ENCODE measurements around the gene FAM200B.

DNA sequence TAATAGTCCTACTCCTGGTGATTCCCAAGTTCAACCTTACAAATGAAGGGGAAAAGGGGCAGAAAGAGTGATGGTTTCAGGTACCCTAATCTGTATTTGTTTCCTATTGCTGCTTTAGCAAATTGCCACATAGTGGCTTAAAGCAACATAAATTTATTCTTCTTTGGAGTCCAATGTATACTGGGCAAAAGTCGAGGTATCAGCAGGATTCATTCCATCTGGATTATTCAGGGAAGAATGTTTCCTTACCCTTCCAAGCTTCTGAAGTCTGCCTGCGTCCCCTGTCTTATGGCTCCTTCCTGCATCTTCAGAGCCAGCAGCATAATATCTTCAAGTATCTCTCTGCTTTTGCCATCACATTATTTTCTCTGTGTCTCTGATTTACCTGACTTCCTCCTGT, 11.0 kb downstream of the FAM200B start:
- TF ChIP-seq, protein P1, sequence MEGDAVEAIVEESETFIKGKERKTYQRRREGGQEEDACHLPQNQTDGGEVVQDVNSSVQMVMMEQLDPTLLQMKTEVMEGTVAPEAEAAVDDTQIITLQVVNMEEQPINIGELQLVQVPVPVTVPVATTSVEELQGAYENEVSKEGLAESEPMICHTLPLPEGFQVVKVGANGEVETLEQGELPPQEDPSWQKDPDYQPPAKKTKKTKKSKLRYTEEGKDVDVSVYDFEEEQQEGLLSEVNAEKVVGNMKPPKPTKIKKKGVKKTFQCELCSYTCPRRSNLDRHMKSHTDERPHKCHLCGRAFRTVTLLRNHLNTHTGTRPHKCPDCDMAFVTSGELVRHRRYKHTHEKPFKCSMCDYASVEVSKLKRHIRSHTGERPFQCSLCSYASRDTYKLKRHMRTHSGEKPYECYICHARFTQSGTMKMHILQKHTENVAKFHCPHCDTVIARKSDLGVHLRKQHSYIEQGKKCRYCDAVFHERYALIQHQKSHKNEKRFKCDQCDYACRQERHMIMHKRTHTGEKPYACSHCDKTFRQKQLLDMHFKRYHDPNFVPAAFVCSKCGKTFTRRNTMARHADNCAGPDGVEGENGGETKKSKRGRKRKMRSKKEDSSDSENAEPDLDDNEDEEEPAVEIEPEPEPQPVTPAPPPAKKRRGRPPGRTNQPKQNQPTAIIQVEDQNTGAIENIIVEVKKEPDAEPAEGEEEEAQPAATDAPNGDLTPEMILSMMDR (IDR thresholded peaks at IDR 0.05): no peak
- no peak for TF ChIP-seq POLR2A (IDR thresholded peaks at IDR 0.05)
